ENCODE measurements around the gene ARHGEF9. TPM values are rescaled to one million over a fixed set of nuclear protein-coding genes. Genes with fewer than 3 reads are reported as not detected.

Gene ARHGEF9
- polyA plus RNA-seq, 1 of the 3 experiments (the other 2 are of a cell fraction) = 6.4 TPM

GRCh38 chrX:63751481-63751880 is 33.5 kb downstream of the ARHGEF9 start:
- peaks cover 0 to 2% of the 10 kb centered on the region in 2 experiments; a peak in 2 of 4 replicates for H3K4me1 ChIP-seq (ENCODE audit: control insufficient read depth in 1 of 2, insufficient read depth in 2 of 2, low read depth in 1 of 2, low read length in 1 of 2)
- no peaks in the 10 kb centered on the region for H3F3A ChIP-seq (replicated peaks; ENCODE audit: insufficient read depth)
- no peaks in the 10 kb centered on the region for H4K20me1 ChIP-seq (ENCODE audit: insufficient read depth)
- H3K9ac ChIP-seq = no peak overlapping the region
- H3K36me3 ChIP-seq (replicated peaks in 1 of 2; ENCODE audit: control insufficient read depth in 1 of 2, insufficient read depth in 2 of 2, low read length in 1 of 2) = no peaks in the 10 kb centered on the region
- CTCF ChIA-PET = no interaction called here
- no peaks in the 10 kb centered on the region for H3K9me3 ChIP-seq
- no peak overlapping the region for H3K27ac ChIP-seq (ENCODE audit: low read depth in 2 of 2, low read length in 1 of 2)
- peaks cover 11% of the 10 kb centered on the region; the same call in 1 of the 2 replicates for H3K79me2 ChIP-seq (ENCODE audit: insufficient read depth)
- H2AFZ ChIP-seq (ENCODE audit: low read depth) = no peak overlapping the region
- no peak for DNase-seq
- POLR2A ChIA-PET = no interaction called here
- 47% methylated on average over 2 of the region's 2 CpGs for WGBS (ENCODE audit: low lambda C conversion rate)
- no peak overlapping the region for H3K4me3 ChIP-seq (ENCODE audit: low read depth in 2 of 2, low read length in 1 of 2)
- TF ChIP-seq YY1 (IDR thresholded peaks at IDR 0.05; ENCODE audit: low read depth) (no peak), JUND (IDR thresholded peaks at IDR 0.05) (no peak), GABPA (IDR thresholded peaks at IDR 0.05; ENCODE audit: low read depth) (no peak), EZH2phosphoT487 (IDR thresholded peaks at IDR 0.05; ENCODE audit: borderline replicate concordance, low read depth) (no peak), RAD21 (IDR thresholded peaks at IDR 0.05; ENCODE audit: low read length) (no peak)
- TF ChIP-seq, protein P1, sequence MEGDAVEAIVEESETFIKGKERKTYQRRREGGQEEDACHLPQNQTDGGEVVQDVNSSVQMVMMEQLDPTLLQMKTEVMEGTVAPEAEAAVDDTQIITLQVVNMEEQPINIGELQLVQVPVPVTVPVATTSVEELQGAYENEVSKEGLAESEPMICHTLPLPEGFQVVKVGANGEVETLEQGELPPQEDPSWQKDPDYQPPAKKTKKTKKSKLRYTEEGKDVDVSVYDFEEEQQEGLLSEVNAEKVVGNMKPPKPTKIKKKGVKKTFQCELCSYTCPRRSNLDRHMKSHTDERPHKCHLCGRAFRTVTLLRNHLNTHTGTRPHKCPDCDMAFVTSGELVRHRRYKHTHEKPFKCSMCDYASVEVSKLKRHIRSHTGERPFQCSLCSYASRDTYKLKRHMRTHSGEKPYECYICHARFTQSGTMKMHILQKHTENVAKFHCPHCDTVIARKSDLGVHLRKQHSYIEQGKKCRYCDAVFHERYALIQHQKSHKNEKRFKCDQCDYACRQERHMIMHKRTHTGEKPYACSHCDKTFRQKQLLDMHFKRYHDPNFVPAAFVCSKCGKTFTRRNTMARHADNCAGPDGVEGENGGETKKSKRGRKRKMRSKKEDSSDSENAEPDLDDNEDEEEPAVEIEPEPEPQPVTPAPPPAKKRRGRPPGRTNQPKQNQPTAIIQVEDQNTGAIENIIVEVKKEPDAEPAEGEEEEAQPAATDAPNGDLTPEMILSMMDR (IDR thresholded peaks at IDR 0.05) = no peak
- TF ChIP-seq, protein P2, sequence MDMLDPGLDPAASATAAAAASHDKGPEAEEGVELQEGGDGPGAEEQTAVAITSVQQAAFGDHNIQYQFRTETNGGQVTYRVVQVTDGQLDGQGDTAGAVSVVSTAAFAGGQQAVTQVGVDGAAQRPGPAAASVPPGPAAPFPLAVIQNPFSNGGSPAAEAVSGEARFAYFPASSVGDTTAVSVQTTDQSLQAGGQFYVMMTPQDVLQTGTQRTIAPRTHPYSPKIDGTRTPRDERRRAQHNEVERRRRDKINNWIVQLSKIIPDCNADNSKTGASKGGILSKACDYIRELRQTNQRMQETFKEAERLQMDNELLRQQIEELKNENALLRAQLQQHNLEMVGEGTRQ (IDR thresholded peaks at IDR 0.05; ENCODE audit: borderline replicate concordance, low read depth, low read length) = no peak
- TF ChIP-seq, protein P3, sequence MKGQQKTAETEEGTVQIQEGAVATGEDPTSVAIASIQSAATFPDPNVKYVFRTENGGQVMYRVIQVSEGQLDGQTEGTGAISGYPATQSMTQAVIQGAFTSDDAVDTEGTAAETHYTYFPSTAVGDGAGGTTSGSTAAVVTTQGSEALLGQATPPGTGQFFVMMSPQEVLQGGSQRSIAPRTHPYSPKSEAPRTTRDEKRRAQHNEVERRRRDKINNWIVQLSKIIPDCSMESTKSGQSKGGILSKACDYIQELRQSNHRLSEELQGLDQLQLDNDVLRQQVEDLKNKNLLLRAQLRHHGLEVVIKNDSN (IDR thresholded peaks at IDR 0.05; ENCODE audit: borderline replicate concordance, low read depth) = no peak
- no peak overlapping the region for H3K4me2 ChIP-seq
- no peaks in the 10 kb centered on the region for H3K27me3 ChIP-seq (ENCODE audit: insufficient read depth)
- H3K9me2 ChIP-seq = no peaks in the 10 kb centered on the region

- POLR2A ChIA-PET = no interaction called here
- Histone ChIP-seq H3F3A (replicated peaks; ENCODE audit: insufficient read depth) (no peaks in the 10 kb centered on the region), H3K4me1 (ENCODE audit: control insufficient read depth in 1 of 2, insufficient read depth in 2 of 2, low read depth in 1 of 2, low read length in 1 of 2) (peaks cover 0 to 2% of the 10 kb centered on the region in 2 experiments; a peak in 2 of 4 replicates), H3K9ac (no peak overlapping the region), H3K4me3 (ENCODE audit: low read depth in 2 of 2, low read length in 1 of 2) (no peak overlapping the region), H3K79me2 (ENCODE audit: insufficient read depth) (peaks cover 11% of the 10 kb centered on the region; the same call in 1 of the 2 replicates), H2AFZ (ENCODE audit: low read depth) (no peak overlapping the region), H3K4me2 (no peak overlapping the region), H4K20me1 (ENCODE audit: insufficient read depth) (no peaks in the 10 kb centered on the region), H3K9me3 (no peaks in the 10 kb centered on the region), H3K9me2 (no peaks in the 10 kb centered on the region), H3K27ac (ENCODE audit: low read depth in 2 of 2, low read length in 1 of 2) (no peak overlapping the region), H3K27me3 (ENCODE audit: insufficient read depth) (no peaks in the 10 kb centered on the region), H3K36me3 (replicated peaks in 1 of 2; ENCODE audit: control insufficient read depth in 1 of 2, insufficient read depth in 2 of 2, low read length in 1 of 2) (no peaks in the 10 kb centered on the region)
- TF ChIP-seq NFIC (IDR thresholded peaks at IDR 0.05; ENCODE audit: borderline replicate concordance) (no peak), MEF2A (IDR thresholded peaks at IDR 0.05; ENCODE audit: borderline replicate concordance, low read depth) (no peak), MXI1 (IDR thresholded peaks at IDR 0.05; ENCODE audit: low read depth, low read length) (no peak), RXRA (IDR thresholded peaks at IDR 0.05; ENCODE audit: borderline replicate concordance, low read depth) (no peak), TAF1 (IDR thresholded peaks at IDR 0.05; ENCODE audit: borderline replicate concordance, low read depth, low read length) (no peak), FOXJ3 (CRISPR knock-in tag; IDR thresholded peaks at IDR 0.05) (no peak)
- WGBS (ENCODE audit: low lambda C conversion rate) = 33% methylated on average over 3 of the region's 3 CpGs
- DNase-seq = no peak
- CTCF ChIA-PET = interaction anchor here (0.8 kb wide), 1 partner anchor 40 kb away, joined by 3 read pairs; no protein-coding TSS in a partner anchor
Observed at GRCh38 chrX:63750811-63751210, 34.2 kb downstream of the ARHGEF9 start.
